Astrocyte of the cerebellum (primary cell): ENCODE results near the gene CREB1.

Source experiments
- DNase-seq: peaks from one replicate; pipeline ENCODE4 v3.0.0-alpha.2; 2011; ENCODE audit warnings: low read depth
- H3K4me3 ChIP-seq: 2 replicates; pipeline ENCODE4 v1.5.1; 2011; ENCODE audit warnings: mild to moderate bottlenecking, low read depth, low read length, moderate library complexity
- in situ Hi-C: cut with HindIII; loops from 2 replicates; pipeline ENCODE4 v1.10.0; 2017; ENCODE audit warnings: low sequenced_read_pairs
- TF ChIP-seq, protein P1 (sequence below): IDR thresholded peaks from 2 replicates; pipeline ENCODE4 v1.5.1; 2012; ENCODE audit warnings: low read length, low read depth, moderate library complexity, mild to moderate bottlenecking; ENCODE audit errors: missing control alignments

The CREB1 gene

DNA sequence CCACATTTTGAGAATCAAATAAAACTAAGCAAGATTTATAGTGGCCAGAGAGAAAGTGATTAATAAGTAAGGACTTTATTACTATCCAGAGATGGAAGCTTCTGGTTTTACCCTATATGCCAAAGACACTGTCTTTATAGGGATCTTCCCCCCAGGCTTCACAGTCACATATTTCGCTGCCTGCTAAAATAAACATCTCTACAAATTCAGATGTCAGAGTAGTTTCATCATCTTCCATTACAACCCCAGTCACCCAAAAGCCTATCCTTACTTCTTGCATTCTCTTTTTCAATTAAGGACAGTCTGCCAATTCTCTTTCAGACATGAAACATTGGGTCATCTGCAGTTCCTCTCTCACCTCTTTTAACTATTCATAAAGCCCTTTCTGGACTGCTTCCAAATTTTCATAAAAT is 28.3 kb downstream of the CREB1 start:
- no peak overlapping the region for H3K4me3 ChIP-seq
- TF ChIP-seq, protein P1, sequence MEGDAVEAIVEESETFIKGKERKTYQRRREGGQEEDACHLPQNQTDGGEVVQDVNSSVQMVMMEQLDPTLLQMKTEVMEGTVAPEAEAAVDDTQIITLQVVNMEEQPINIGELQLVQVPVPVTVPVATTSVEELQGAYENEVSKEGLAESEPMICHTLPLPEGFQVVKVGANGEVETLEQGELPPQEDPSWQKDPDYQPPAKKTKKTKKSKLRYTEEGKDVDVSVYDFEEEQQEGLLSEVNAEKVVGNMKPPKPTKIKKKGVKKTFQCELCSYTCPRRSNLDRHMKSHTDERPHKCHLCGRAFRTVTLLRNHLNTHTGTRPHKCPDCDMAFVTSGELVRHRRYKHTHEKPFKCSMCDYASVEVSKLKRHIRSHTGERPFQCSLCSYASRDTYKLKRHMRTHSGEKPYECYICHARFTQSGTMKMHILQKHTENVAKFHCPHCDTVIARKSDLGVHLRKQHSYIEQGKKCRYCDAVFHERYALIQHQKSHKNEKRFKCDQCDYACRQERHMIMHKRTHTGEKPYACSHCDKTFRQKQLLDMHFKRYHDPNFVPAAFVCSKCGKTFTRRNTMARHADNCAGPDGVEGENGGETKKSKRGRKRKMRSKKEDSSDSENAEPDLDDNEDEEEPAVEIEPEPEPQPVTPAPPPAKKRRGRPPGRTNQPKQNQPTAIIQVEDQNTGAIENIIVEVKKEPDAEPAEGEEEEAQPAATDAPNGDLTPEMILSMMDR = no peak
- no peak for DNase-seq
- in situ Hi-C loops = no loop called here

DNA sequence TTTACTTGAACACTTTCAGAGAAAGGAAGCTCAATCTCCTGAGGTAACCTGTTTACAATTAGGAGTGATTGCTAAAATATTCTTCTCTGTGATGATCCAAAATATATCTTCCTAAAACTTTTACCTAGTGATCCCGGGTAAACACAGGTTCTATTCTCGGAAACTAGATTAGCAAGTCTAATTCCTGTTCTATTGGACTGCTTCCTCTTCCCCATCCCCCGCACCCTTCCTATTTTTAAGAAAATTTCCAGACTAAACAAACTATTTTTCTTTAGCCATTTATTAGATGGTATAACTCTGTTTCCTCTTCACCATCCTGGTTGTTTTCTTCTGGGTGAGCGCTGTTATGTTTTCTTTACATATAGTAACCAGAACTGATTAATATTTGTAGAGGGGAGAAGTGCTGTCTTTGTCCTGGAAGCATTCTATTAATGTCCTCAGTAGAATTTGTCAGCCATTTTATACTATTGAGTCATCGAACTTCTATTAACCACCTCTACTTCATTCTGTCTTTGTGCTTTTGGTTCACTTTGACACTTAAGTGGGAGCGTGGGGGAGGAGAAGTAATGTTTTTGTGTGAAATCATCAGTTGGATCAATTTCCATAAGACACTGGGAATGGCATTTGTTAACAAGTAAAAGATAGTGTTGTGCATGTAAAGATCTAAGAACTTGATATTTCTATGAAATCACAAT is 31.8 kb downstream of the CREB1 start:
- in situ Hi-C loops = no loop called here
- TF ChIP-seq, protein P1 = no peak
- no peak for DNase-seq
- H3K4me3 ChIP-seq = no peak overlapping the region

DNA sequence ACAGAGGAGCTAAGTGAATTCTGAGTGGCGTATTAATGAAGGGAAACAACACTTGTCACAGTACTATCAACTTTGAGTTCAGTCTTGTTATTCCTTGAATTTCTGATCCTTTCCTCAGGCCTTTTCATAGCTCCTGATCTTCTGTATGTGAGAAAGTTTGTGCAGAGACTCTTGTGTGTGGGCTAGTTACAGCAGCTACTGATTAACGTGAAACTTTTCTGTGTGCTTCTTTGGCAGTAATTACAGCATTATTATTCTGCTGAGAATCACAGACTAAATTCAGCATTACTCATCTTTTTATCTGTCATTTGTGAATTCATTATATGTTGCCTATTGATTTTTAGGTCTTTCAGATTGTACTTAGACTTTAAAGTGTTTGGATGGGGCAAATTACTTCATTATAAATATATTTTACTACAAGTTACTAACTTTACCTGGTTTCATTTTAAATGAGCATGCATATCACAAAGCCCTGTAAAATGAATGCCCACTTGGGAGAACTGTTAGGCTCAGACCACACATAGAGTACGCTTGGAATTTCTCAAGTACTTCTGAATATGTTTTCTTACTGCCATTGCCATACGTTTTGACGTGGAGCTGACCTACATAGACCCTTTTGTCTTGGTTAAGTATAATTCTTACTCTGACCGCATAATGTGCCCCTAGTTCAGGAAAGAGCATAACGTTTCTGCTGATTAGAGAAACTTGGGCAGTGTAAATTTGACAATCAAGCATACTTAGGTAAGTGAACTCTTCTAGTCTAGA is 36.2 kb downstream of the CREB1 start:
- in situ Hi-C loops = no loop called here
- H3K4me3 ChIP-seq = no peak overlapping the region
- TF ChIP-seq, protein P1 = no peak
- no peak for DNase-seq

DNA sequence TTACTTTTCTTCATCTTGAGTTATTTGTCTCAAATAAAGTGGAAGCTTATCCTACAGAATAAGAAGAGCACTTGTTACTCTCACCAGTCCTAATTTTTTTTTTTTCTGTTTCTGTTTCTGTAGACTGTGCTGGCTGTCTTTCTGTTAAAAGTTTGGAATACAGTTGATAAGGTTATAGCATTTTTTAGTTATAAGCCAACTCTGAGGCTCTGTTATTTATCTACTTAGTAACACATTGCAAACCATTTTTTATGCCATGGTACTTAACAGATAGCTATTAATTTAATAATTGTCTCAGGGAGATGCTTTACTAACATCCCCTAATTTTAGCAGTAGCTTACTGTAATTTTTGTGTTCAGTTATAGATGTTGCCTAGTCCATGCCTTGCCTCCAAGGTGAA is 37.9 kb downstream of the CREB1 start:
- no peak overlapping the region for H3K4me3 ChIP-seq
- TF ChIP-seq, protein P1 = no peak
- in situ Hi-C loops = no loop called here
- no peak for DNase-seq

DNA sequence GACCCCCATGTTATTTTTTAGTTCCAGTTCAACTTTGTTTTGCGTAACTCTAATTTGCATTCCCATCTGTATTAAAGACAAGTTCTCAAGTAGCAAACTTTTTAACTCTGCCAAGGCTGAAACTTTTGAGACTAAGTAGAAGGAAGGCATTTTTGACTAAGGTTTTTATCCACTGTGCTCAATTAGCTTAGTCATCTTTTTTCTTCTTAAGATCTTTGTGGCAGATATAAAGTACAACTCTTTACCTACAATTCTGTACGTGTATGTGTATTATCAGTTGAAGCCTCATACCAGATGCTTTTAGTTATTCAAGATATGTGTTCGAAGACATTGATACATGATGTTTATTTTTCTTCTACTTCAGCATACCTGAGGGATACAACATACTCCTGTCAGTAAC is 41.6 kb downstream of the CREB1 start:
- no peak overlapping the region for H3K4me3 ChIP-seq
- in situ Hi-C loops = no loop called here
- TF ChIP-seq, protein P1 = no peak
- no peak for DNase-seq

DNA sequence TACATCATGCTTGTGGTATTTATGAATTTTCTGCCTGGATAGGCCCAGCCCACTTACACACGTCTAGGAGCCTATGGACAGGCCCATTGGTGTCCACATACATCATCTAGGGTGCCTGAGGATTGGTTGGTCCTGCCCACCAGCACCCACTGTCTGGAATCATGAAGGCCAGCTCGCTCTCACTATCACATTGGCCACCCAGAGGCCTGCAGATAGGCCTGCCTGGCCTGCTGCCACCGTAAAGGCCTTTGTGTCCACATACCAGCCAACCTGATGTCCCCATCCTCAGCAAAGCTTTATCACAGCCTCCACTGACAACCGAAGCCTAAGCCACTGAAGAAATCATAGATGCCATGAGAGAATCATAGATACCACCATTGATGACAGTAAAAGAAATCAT is 55.2 kb downstream of the CREB1 start:
- no peak for DNase-seq
- TF ChIP-seq, protein P1 = no peak
- in situ Hi-C loops = no loop called here
- H3K4me3 ChIP-seq = no peak overlapping the region
